Activated naive CD4-positive, alpha-beta T cell treated with anti-CD3 and anti-CD28 coated beads for 36 hours (primary cell): ENCODE measurements around the gene SURF1. TPM values are rescaled to one million over a fixed set of nuclear protein-coding genes. Genes with fewer than 3 reads are reported as not detected.
"Not testable (repeated sequence)": the region's sequence is repeated elsewhere in the genome, so short reads cannot be mapped to it uniquely, and the experiment has no call there.

Experiments used
- CTCF ChIA-PET: fragments of 350-600 bp; sonication (Branson Sonifier 250); formaldehyde crosslinking; loops from one replicate; lab custom pipeline; 2021; ENCODE audit warnings: antibody characterized with exemption; lab: Charles Lee
- DNase-seq: peaks from one replicate; pipeline ENCODE4 v3.0.0-alpha.2; 2020
- H3K27ac Mint-ChIP-seq: one replicate; pipeline ENCODE4 v1.8.0; 2021; ENCODE audit warnings: mild to moderate bottlenecking, mixed read lengths
- H3K27me3 Mint-ChIP-seq: one replicate; pipeline ENCODE4 v1.8.0; 2021; ENCODE audit warnings: low read depth, mixed read lengths
- H3K36me3 Mint-ChIP-seq: one replicate; pipeline ENCODE4 v1.8.0; 2021; ENCODE audit warnings: low read depth, mixed read lengths
- H3K4me1 Mint-ChIP-seq: one replicate; pipeline ENCODE4 v1.8.0; 2021; ENCODE audit warnings: low read depth, mixed read lengths
- H3K4me3 Mint-ChIP-seq: one replicate; pipeline ENCODE4 v1.8.0; 2021; ENCODE audit warnings: mild to moderate bottlenecking, moderate library complexity, mixed read lengths
- H3K9me3 Mint-ChIP-seq: one replicate; pipeline ENCODE4 v1.8.0; 2021; ENCODE audit warnings: mixed read lengths
- intact Hi-C: fragments of 100-400 bp; cut with micrococcal nuclease; formaldehyde crosslinking; loops from one replicate; pipeline ENCODE4 v1.15.1; 2023
- total RNA-seq, 2 experiments: library from RNA; stranded (reverse); gene quantifications; one replicate each; pipeline ENCODE4 v1.2.3, GENCODE V29; 2021

The SURF1 gene
- total RNA-seq, 2 experiments from 2014 or later, result 24.9 to 27.8 TPM

DNA sequence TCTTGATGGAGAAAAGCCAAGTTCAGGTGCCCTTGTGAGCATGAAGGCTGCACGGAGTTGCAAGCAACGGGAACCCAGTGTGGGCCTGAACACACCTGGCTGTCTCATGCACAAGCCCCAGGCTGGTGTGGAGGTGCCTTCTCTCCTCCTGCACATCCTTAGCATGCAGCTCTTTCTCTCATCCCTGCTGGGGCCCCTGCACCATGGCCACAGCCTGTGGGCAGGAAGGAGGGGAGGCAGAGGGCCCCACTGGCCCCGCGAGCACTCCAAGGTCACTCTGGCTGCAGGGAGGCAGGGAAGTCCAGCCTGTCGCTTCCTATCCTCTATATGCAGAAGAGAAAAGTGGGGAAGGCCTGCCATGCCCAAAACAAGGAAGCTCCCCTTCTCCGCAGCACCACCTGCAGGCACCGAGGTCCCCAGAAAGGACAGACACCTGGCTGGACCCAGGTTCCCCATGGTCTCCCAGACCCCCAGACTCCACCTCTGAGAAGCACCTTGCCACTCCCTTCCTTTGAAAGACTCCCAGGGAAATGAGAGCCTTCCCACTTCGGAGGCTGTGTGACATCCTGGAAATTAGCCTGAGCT lies 38.5 kb upstream of the SURF1 start:
- Mint-ChIP-seq H3K9me3 (no peaks in the 10 kb centered on the region), H3K27ac (no peak overlapping the region), H3K4me1 (no peaks in the 10 kb centered on the region), H3K4me3 (no peak overlapping the region), H3K27me3 (no peaks in the 10 kb centered on the region), H3K36me3 (no peaks in the 10 kb centered on the region)
- intact Hi-C loops, result no loop called here
- DNase-seq, result no peak
- CTCF ChIA-PET, result interaction anchor here (0.6 to 1.0 kb wide), 4 partner anchors 14 to 1802 kb away, joined by 3 to 4 read pairs (median 3); no protein-coding TSS in a partner anchor

DNA sequence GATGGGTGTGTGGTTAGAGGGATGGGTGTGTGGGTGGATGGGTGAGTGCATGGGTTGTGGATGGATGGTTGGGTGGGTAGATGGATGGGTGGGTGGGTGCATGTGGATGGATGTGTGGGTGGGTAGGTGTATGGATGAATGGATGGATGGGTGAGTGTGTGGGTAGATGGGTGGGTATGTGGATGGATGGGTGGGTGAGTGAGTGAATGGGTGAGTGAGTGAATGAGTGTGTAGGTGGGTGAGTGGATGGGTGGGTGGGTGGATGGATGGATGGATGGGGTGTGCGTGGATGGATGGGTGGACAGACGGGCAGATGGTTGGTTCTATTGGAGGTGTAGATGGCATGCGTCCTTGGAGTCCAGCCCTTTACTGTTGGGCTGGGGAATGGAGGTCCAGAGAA lies 37.1 kb upstream of the SURF1 start:
- no peak for DNase-seq
- no peaks in the 10 kb centered on the region for H3K9me3 Mint-ChIP-seq
- intact Hi-C loops, result no loop called here
- H3K36me3 Mint-ChIP-seq, result no peaks in the 10 kb centered on the region
- no peaks in the 10 kb centered on the region for H3K27me3 Mint-ChIP-seq
- CTCF ChIA-PET, result no interaction called here
- no peak overlapping the region for H3K4me3 Mint-ChIP-seq
- H3K4me1 Mint-ChIP-seq, result no peaks in the 10 kb centered on the region
- no peak overlapping the region for H3K27ac Mint-ChIP-seq

DNA sequence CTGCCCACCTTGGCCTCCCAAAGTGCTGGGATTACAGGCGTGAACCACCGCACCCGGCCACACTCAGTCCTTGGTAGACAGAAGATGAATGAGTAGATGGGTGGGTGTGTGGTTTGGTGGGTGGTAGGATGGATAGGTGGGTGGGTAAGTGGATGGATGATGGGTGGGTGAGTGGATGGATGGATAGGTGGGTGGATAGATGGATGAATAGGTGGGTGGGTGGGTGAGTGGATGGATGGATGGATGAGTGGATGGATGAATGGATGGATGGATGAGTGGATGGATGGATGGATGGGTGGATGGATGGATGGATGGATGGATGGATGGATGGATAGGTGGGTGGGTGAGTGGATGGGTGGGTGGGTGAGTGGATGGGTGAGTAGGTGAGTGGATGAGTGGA lies 36.0 kb upstream of the SURF1 start:
- DNase-seq, H3K4me3 Mint-ChIP-seq, H3K4me1 Mint-ChIP-seq, intact Hi-C loops, H3K27ac Mint-ChIP-seq, H3K9me3 Mint-ChIP-seq, CTCF ChIA-PET, H3K27me3 Mint-ChIP-seq, H3K36me3 Mint-ChIP-seq: not testable (repeated sequence)

DNA sequence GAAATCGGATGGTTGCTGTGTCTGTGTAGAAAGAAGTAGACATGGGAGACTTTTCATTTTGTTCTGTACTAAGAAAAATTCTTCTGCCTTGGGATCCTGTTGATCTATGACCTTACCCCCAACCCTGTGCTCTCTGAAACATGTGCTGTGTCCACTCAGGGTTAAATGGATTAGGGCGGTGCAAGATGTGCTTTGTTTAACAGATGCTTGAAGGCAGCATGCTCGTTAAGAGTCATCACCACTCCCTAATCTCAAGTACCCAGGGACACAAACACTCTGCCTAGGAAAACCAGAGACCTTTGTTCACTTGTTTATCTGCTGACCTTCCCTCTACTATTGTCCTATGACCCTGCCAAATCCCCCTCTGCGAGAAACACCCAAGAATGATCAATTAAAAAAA lies 35.2 kb upstream of the SURF1 start:
- DNase-seq, intact Hi-C loops, H3K4me3 Mint-ChIP-seq, H3K4me1 Mint-ChIP-seq, H3K27me3 Mint-ChIP-seq, H3K27ac Mint-ChIP-seq, H3K36me3 Mint-ChIP-seq, H3K9me3 Mint-ChIP-seq, CTCF ChIA-PET: not testable (repeated sequence)

DNA sequence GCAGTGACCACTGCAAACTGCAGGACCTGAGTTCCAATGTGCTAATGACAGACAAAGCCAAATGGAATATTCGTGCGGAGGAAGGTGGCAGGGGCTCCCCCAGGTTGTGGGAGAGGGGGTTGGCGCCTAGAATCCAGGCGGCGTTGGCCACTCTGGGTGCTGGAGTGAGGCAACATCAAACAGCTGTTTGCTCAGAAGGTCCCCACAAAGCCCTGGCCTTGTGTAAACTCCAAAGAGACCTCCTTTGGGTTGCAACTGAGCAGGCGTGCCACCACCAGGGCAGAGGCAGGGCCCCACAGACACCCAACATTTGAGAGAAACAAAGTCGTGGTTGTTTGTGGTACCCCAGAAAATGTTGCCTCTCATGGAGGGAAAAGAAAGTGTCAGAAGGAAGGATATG lies 34.4 kb upstream of the SURF1 start:
- no peaks in the 10 kb centered on the region for H3K4me1 Mint-ChIP-seq
- no peaks in the 10 kb centered on the region for H3K36me3 Mint-ChIP-seq
- no peak for DNase-seq
- H3K4me3 Mint-ChIP-seq, result no peak overlapping the region
- intact Hi-C loops, result no loop called here
- H3K9me3 Mint-ChIP-seq, result no peaks in the 10 kb centered on the region
- H3K27ac Mint-ChIP-seq, result no peak overlapping the region
- CTCF ChIA-PET, result no interaction called here
- H3K27me3 Mint-ChIP-seq, result no peaks in the 10 kb centered on the region

DNA sequence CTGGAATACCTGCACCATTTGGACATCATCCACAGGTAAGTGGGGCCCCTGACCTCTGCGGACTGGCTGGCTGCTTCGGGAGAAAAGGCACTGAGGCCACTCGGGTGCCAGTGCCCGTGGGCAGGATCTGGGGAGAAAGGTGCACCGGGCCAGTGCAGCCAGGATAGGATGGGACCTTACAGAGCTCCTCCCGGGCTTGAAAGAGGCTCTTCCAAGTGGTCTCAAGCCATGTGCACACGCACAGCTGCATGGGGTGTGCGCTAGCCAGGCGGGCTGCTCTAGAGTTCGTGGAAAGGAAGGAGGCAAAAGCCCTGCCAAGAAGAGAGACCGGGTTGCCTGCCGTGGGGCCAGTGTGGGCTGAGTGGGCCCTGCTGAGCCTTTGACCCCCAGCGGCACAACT lies 33.3 kb upstream of the SURF1 start:
- Mint-ChIP-seq H3K27ac (no peak overlapping the region), H3K9me3 (no peaks in the 10 kb centered on the region), H3K4me1 (no peaks in the 10 kb centered on the region), H3K4me3 (no peak overlapping the region), H3K36me3 (no peaks in the 10 kb centered on the region), H3K27me3 (no peaks in the 10 kb centered on the region)
- intact Hi-C loops, result no loop called here
- no peak for DNase-seq
- CTCF ChIA-PET, result interaction anchor here (0.5 kb wide), 1 partner anchor 30 kb away, joined by 3 read pairs; no protein-coding TSS in a partner anchor

DNA sequence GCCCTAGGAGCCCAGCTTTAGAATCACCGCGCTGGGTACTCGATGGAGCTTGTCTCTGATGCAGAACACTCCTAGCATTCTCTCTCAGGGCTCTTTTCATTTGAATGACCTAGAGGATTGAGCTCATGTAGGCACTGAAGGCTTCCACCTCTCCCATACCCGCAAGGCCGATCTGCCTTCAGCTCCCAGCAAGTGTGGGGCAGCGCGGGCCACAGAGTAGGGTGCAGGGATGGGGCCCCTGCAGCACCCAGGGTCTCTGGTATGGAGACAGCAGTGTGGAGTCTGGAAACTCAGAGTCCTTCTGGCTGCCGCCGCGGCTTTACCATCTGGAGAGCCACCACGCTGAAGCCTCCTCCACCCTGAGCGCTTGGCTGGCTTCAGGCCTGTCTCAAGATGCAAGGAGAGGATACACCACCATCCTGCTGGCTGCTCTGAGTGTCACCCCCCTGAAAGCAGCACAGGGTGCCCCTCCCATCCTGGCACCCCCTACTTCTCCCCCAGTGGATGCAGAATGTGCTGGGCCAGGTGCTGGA lies 32.8 kb upstream of the SURF1 start:
- Mint-ChIP-seq H3K9me3 (no peaks in the 10 kb centered on the region), H3K27me3 (no peaks in the 10 kb centered on the region), H3K4me1 (no peaks in the 10 kb centered on the region), H3K4me3 (no peak overlapping the region), H3K27ac (no peak overlapping the region), H3K36me3 (no peaks in the 10 kb centered on the region)
- intact Hi-C loops, result no loop called here
- CTCF ChIA-PET, result no interaction called here
- DNase-seq, result no peak

DNA sequence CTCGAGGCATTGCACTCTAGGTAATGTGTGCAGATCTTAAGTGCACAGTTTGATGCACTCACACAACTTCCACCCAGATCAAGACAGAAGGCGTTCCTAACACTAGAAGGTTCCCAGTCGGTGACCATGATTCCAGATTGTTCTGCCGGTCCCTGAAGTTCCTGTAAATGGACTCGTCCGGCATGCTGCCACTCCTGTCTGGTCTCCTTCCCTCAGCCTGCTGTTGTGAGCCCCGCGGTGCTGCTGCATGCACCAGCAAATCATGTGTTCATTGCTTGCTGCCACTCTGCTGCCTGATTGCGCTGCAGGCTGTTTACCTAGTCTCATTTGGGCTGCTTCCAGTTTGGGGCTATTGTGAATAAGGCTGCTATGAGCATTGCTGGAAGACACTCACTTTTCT lies 31.4 kb upstream of the SURF1 start:
- CTCF ChIA-PET, result no interaction called here
- Mint-ChIP-seq H3K36me3 (no peaks in the 10 kb centered on the region), H3K9me3 (no peaks in the 10 kb centered on the region), H3K4me1 (no peaks in the 10 kb centered on the region), H3K27ac (no peak overlapping the region), H3K27me3 (no peaks in the 10 kb centered on the region), H3K4me3 (no peak overlapping the region)
- intact Hi-C loops, result no loop called here
- DNase-seq, result no peak

DNA sequence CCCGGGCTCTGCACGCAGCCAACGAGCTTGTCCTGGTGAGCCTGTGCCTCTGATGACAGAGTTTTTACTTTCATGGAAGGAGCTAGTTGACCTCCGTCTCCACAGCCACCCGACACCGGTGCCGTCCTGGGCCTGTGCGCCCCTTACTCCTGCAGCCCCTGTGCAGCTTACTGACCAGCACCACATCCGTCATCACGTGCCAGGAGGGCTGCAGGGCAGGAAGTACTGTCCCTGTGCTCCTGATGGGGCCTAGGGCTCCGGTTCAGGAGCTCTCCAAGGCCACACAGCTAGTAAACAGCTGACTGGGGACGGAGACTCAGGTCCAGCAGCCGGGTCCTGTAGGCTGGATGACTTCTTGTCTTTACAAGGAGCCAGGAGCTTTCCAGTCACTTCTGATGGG lies 30.1 kb upstream of the SURF1 start:
- intact Hi-C loops, result no loop called here
- H3K36me3 Mint-ChIP-seq, result no peaks in the 10 kb centered on the region
- no peak for DNase-seq
- no peak overlapping the region for H3K4me3 Mint-ChIP-seq
- H3K4me1 Mint-ChIP-seq, result no peaks in the 10 kb centered on the region
- CTCF ChIA-PET, result interaction anchor here (0.6 kb wide), 1 partner anchor 241 kb away, joined by 6 read pairs; no protein-coding TSS in a partner anchor
- no peaks in the 10 kb centered on the region for H3K9me3 Mint-ChIP-seq
- H3K27me3 Mint-ChIP-seq, result no peaks in the 10 kb centered on the region
- no peak overlapping the region for H3K27ac Mint-ChIP-seq

DNA sequence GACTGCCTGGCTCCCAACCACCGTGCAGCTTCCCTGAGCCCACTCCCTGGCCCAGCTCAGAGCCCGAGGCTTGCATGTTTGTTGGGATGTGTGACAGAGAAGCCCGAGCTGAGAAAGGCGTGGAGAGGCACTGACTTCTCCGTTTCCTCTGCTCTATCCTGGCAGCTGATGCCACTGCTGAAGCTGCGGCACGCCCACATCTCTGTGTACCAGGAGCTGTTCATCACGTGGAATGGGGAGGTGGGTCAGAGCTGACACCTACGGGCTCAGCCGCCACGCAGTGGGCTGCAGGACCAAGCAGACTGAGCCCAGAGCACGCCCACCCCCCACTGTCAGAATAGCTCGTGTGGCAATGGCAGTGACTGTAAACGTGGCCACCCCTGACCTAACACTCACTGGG lies 29.2 kb upstream of the SURF1 start:
- CTCF ChIA-PET, result no interaction called here

DNA sequence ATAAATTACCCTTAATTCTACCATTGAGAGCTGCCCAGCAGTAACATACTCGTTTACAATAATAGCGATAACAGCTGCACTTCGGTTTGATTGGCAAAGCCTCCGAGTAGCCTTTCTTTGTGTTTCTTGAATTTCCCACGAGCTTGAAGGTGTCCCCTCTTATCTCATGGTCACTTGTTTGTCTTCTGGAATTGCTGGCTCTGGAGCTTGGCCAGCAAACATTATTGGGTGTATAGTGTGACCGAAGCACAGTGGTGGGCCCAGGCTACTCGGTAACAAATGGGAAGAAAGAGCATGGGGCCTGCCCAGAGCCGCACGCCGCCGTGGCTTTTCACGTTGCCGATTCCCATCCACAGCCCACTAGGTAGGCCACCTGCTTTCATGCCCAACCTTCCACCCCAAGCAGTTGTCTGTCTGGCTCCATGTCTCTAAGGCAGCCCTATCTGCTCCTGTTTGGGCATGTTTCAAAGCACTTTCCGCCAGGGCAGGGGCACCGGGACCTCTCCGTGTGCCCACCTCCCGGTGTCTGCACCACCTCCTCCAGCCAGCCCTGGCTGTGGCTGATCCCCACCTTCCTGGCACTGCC lies 28.5 kb upstream of the SURF1 start:
- no peak for DNase-seq
- no peak overlapping the region for H3K4me3 Mint-ChIP-seq

More for the DNA sequence above, 29.2 kb upstream of the SURF1 start:
- Mint-ChIP-seq H3K36me3 (no peaks in the 10 kb centered on the region), H3K4me3 (no peak overlapping the region), H3K9me3 (no peaks in the 10 kb centered on the region), H3K27ac (no peak overlapping the region), H3K4me1 (no peaks in the 10 kb centered on the region), H3K27me3 (no peaks in the 10 kb centered on the region)
- no peak for DNase-seq
- intact Hi-C loops, result no loop called here

DNA sequence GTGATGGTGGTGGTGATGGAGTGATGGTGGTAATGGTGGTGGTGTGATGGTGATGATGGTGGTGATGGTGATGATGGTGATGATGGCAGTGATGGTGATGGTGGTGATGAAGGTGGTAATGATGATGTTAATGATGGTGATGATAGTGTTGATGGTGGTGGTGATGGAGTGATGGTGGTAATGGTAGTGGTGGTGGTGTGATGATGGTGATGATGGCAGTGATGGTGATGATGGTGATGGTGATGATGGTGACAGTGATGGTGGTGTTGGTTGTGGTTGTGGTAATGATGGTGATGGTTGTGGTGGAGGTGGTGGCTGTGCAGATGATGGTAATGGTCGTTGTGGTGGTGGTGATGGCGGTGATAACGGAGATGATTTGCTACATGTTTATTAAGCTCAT lies 27.2 kb upstream of the SURF1 start:
- Mint-ChIP-seq H3K9me3 (no peaks in the 10 kb centered on the region), H3K4me1 (no peaks in the 10 kb centered on the region), H3K27ac (no peak overlapping the region), H3K36me3 (no peaks in the 10 kb centered on the region), H3K27me3 (no peaks in the 10 kb centered on the region), H3K4me3 (no peak overlapping the region)
- DNase-seq, result no peak
- CTCF ChIA-PET, result interaction anchor here (0.7 kb wide), 1 partner anchor 294 kb away, joined by 3 read pairs; no protein-coding TSS in a partner anchor
- intact Hi-C loops, result no loop called here

More for the DNA sequence above, 28.5 kb upstream of the SURF1 start:
- no peak overlapping the region for H3K27ac Mint-ChIP-seq
- no peaks in the 10 kb centered on the region for H3K4me1 Mint-ChIP-seq
- H3K9me3 Mint-ChIP-seq, result no peaks in the 10 kb centered on the region
- intact Hi-C loops, result no loop called here
- H3K27me3 Mint-ChIP-seq, result no peaks in the 10 kb centered on the region
- CTCF ChIA-PET, result no interaction called here
- no peaks in the 10 kb centered on the region for H3K36me3 Mint-ChIP-seq

DNA sequence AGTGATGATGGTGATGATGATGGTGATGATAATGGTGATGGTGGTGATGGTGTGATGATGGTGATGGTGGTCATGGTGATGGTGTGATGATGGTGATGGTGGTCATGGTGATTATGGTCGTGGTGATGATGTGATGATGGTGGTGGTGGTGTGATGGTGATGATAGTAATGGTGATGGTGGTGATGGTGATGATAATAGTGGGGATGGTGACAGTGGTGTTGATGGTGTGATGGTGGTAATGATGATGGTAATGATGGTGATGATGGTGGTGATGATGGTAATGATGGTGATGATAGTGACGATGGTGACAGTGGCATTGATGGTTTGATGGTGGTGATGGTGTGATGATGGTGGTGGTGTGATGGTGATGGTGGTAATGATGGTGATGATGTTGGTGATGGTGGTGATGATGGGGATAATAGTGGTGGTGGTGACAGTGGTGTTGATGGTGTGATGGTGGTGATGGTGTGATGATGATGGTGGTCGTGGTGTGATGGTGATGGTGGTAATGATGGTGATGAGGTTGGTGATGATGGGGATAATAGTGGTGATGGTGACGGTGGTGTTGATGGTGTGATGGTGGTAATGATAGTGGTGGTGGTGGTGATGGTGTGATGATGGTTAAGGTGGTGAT lies 26.3 kb upstream of the SURF1 start:
- H3K4me3 Mint-ChIP-seq, result no peak overlapping the region

More for the DNA sequence above, 26.3 kb upstream of the SURF1 start:
- Mint-ChIP-seq H3K27me3 (no peaks in the 10 kb centered on the region), H3K36me3 (no peaks in the 10 kb centered on the region), H3K27ac (no peak overlapping the region), H3K9me3 (no peaks in the 10 kb centered on the region), H3K4me1 (no peaks in the 10 kb centered on the region)
- DNase-seq, result no peak
- CTCF ChIA-PET, result no interaction called here
- intact Hi-C loops, result no loop called here
